Measurements from ENCODE around the gene ANXA4.
"Not testable (repeated sequence)": the region's sequence is repeated elsewhere in the genome, so short reads cannot be mapped to it uniquely, and the experiment has no call there.

Gene ANXA4

DNA sequence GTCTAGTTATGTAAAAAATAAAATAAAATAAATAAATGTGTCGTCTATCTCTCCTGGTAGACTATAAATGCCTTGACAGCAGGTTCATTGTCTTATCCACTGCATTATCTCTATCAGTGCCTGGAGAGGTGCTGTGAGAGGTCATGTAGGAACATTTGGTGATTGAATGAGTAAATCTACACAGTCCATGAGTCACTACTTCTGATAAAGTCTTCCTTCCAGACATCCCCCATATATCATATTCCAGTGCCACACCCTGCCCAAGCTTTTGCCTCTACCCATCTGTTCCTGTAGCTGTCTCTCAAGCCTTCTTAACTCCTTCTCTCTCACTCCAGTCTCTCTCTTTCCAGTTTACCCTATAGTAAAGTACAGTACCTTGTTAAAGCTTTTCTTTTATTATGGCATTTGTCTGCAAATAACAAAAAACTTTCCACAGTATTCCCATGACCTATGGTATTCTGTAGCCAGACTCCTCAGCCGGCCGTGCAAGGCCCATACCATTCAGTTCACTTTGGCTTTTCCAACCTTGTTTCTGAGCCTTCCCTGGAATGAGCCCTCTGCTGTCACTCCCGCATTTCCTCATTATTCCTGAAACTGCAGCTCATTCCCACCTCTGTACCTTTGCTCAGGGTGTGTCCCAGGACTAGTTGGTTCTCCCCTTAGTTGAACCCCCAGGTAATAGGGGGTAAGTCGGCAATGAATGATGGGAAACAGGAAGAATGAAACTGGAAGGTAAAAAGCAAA lies 37.5 kb downstream of the ANXA4 start:
- DNase-seq (ENCODE audit: low spot score): no peak

DNA sequence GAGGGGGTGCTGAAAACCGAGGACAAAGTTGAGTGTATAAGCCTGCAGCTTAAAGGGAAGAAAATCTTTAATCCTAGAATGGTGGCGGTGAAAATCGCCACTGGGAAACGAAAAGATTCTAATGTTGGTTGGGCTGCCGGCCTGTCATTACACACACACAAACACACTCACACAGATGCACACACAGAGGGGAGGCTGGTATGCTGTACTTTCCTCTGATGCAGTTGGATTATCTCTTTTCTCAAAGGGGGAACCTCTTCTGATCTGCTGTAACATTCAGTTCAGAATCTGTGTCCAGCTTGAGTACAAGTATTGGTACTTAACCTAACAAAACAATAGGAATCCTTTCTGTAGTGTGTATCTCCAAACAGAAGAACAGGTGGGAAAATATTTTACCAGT lies 39.0 kb downstream of the ANXA4 start:
- DNase-seq (ENCODE audit: low spot score): no peak

DNA sequence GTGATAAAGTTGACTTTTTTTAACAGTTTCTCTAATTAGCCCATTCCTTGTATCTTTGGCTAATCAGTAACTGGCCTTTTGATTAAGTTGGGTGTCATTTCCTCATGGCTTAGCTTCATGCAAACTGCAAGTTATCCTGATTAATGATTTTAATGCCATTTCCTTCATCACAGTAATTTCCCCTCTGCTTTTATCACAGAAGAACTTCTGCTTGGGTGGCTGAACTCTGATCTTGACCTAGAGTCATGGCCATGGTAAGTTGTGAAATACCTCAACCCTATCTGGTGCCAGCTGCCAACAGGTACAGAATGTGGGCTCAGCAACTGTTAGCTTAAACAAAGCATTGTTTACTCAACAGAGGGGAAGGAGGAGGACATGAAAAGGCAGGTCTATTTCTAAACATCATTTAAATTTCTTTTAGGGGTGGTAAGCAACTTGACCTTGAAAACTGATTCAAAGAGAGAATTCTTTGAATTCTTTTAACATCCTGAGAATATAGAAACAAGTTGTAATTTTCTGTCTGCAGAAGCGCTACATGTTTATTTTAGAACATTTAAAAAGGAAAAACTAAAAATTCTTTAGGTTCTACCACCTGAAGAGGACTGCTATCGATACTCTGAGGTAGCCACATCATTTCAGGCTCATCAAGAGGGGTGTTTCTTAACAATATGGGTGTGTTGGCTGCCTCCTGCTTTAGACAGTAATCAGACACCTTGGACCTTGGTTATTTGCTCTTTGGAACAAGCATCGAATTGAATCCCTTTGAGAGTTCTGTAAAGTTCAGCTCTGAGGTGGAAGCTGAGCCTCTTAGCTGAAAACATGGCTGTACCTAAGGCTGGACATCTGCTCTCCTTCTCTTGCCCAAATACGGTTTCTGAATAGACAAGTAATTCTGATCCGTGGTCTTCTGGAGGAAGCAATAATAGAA lies 39.7 kb downstream of the ANXA4 start:
- no peak for DNase-seq (ENCODE audit: low spot score)

DNA sequence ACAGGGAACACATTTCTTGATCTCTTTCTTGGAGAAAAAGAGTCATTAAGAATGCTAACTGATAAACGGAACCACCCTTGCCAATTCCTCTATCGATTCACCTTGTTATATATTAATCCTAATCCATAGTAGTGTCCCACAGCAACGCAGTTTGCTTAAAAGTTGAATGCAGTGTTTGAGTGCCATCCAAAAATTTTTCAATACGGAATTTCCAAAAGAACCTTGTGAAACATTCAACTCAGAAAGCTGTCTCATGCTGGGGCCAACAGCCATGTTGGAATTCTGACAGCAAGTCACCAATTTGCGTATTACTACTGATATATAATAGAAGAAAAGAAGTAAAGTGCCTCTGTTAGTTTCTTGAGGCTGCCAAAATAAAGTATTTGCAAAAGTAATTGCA lies 42.3 kb downstream of the ANXA4 start:
- DNase-seq (ENCODE audit: low spot score): no peak

DNA sequence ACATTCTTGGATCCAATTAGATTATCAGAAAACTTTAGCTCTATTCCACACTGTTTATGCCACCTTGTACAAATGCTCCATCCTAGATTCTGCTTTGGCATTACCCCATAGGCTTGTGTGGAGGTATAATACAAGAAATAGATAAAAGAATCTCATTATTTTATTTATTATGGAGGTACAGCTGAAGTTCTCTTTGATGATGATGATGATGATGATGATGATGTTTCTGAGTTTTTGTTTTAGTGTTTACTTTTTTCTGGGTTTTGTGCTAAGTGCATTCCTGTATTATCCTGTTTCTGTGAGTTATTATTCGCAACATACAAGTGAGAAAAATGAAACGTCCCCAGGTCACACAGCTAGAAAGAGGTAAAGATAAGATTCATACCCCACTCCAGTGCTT lies 43.4 kb downstream of the ANXA4 start:
- no peak for DNase-seq (ENCODE audit: low spot score)

DNA sequence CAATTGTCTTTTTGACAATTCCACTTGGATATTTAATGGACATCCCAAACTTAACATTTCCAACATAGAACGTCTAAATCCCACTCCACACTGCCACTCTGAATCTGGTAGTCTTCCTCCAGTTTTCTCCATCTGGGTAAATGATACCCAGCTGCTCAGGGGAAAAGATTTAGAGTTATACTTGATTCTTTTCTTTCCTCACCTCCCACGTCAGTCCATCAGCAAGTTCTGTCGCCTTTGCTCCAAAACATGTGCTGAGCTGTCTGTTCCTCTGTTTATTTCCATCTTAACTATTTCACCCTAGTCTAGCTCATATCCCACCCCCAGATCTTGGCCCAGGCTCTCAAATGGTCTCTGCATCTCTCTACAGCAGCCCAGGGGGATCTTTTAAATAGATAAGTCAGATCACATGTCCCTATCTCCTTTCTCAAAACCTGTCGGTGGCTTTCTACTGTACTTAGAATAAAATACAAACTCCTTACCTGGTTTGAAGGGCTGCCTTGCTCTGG lies 44.2 kb downstream of the ANXA4 start:
- no peak for DNase-seq (ENCODE audit: low spot score)

DNA sequence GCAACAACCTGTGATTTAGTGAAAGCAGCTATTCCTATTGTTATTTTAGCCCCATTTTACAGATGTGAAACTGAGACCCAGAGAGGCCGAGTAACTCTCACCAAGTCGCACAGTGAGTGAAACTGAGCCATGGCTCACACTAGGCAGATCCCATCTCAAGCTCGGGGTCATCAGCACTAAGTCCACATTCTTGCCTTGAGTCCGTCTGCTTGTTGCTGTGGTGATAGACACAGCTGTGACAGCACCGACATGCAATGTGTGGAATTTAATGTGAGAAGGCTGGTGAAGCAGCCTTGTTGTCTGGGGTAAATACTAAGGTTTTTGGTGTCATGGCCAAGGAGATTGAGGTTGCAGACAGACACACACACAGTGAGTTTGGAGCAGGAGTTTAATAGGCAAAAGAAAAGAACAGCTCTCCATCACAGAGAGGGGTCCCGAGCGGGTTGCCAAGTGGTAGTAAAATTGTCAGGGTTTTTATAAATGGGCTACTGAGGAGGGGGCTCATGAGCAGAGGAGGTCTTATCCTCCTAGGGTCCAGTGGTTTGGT lies 47.3 kb downstream of the ANXA4 start:
- peak; percentile 87 for DNase-seq (ENCODE audit: low spot score)

DNA sequence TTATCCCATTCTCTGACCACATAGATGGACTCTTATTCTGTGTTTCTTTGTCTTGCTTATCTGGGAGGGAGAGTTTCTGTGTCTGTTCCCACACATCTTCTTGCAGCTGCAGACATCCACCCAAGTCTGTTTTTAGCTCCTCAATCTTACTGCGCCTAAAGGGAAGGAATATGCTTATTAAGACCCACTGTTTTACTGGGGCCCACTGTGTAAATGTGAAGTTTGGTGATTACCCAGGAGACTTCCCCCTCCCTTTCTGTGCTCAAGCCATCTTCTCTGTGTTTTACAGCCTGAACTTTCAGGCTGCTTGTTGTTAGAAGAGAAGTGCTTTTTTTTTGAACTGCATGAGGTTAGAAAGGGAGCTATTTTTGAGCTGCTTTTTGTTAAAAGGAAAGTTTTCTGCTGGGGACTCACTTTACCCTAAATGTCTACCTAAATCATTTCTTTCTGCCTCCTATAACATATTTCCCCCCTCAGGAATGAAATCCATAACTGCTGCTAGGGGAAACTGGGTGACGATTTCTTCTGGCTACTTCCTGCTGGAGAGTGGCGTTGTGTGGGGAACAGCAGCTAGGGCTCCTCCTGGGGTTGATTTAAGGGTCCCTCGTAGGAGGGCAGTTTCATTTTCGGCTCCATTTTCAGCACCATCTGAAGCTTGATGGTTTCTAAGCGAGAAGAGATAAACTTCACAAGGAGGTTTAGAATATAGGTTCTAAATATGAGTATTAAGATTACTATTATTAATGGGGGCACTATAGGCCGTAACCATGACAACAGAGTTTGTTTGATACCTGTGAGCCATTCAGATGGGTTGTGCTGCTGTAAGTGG lies 48.1 kb downstream of the ANXA4 start:
- DNase-seq (ENCODE audit: low spot score): no peak

DNA sequence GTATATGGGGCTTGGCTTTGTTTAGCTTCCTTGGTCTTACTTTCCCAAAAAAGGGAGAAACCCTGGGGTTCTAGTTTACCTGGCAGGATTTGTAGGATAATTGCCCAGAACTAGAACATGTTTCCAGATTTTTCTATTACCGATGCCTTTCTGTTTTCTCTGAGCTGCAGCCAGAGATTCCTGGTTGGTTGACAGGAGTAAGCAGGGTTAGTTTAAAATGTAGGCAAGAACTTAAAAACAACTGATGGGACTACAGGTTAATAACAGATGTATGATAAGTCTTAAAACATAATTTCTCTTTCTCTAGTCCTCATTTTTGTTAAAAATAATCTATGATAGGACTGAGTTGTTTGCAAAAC lies 48.6 kb downstream of the ANXA4 start:
- DNase-seq (ENCODE audit: low spot score): no peak

DNA sequence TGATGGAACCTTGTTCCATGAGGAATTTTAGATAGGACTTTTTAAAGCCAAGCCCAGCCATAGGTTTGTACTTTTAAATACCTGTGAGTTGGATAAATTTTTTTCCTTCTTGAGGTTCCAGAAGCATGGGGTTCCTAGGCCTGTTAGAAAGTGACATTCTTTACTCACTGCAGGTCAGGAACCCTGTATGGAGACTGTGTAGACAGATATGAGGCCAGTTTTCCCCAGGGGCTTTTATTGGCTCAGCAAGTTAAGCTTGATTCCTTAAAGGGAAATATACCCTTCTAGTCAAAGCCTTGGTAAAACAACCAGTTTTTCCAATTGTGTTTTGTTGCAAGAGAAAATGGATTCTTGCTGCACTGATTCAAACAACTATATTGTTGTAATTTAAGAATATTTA lies 49.1 kb downstream of the ANXA4 start:
- DNase-seq (ENCODE audit: low spot score): no peak

DNA sequence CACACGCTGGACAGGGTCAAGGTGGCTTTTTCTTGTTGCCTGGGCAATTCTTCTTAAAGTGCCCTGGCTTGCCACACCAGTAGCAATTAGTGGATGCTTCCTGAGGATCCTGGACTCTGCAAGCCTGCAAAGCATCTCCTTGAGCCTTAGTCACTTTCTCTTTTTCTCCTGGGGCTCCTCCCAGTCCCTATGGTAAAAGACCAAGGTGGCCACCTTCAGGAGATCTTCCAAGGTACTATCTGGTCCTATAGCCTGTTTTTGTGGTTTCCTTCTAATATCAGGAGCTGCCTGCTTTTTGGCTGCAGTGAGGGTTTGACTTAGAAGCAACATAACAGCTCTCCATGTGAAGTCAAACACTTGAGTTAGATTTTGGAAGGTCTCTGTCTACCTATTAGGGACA lies 54.2 kb downstream of the ANXA4 start:
- no peak for DNase-seq (ENCODE audit: low spot score)

DNA sequence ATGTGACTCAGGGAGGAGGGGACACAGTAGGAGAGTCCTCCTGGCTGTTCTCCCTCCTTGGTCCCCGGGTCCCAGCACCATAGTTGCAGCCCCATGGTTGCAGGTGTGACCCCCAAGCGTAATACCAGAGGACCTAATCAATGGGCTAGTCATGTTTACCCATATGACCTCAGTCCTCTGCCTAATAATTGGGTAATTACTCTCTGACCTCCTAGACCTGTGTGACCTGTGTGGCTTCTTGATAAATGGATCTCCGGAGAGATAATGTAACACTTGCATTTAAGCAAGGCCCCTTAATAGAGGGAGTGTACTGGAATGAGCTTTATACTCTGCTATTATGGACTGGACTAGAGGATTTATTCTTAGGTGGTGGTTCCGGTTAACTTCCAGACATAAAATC lies 55.3 kb downstream of the ANXA4 start:
- DNase-seq (ENCODE audit: low spot score): no peak

DNA sequence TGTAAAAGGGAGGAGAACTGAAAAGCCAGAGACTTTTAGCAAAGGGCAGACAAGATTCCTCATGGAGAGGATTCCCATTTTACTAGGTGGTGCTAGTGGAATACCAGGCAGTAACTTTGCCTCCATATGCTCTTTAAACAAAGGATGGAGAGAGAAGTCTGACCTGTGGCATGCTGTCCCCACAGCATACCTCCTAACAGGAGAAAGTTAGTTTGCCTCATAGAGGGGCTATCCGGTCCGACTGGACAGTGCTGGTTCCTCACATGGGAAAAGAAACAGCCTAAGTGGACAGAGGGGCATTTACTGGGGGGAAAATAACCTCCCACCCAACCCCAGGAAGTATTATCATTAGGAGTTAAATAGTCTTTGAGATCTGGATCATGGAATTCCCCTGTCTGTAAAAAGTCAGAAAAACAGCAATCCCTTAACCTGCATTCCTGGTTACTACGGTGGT lies 55.9 kb downstream of the ANXA4 start:
- DNase-seq (ENCODE audit: low spot score): no peak

DNA sequence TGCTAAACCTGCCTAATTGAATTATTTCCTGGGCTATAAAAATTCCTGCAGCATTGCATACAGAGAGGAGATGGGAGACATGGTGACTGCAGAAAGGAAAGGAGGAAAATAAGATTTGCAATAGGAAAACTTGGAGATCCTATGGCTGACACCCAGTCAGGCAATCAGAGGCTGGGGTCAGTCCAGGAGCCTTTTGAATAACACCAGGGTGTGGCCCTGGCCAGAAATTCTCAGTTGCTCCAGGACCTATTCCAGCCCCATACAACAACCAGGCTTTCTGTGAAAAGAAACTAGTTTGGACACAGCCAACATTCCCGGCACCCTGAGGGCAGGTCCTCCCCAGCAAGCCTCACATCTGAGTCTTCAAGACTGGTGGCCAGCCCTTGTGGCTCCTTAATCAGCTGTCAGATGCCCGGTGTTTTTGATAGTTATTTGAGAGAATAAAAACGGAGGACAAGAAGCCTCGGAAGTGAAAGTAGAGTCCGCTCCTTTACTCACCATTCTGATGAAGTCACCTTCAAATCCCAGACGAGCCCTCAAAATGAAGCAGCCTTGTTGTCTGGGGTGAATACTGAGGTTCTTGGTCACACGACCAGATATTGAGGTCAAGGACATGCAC lies 56.5 kb downstream of the ANXA4 start:
- no peak for DNase-seq (ENCODE audit: low spot score)

DNA sequence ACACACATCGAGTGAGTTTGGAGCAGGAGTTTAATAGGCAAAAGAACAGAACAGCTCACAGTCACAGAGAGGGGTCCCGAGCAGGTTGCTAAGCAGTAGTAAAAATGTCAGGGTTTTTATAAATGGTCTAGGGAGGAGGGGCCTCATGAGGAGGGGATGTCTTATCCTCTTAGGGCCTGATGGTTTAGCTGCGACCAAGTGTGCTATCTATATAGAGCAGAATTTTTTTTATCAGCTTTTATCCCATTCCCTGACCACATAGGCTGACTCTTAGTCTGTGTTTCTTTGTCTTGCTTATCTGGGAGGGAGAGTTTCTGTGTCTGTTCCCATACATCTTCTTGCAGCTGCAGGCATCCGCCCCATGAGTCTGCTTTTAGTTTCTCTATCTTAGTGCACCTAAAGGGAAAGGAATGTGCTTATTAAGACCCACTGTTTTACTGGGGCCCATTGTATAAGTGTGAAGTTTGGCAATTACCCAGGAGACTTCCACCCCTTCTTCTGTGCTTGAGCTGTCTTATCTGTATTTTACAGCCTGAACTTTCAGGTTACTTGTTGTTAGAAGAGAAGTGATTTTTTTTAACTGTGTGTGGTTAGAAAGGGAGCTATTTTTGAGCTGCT lies 57.1 kb downstream of the ANXA4 start:
- DNase-seq (ENCODE audit: low spot score): no peak

DNA sequence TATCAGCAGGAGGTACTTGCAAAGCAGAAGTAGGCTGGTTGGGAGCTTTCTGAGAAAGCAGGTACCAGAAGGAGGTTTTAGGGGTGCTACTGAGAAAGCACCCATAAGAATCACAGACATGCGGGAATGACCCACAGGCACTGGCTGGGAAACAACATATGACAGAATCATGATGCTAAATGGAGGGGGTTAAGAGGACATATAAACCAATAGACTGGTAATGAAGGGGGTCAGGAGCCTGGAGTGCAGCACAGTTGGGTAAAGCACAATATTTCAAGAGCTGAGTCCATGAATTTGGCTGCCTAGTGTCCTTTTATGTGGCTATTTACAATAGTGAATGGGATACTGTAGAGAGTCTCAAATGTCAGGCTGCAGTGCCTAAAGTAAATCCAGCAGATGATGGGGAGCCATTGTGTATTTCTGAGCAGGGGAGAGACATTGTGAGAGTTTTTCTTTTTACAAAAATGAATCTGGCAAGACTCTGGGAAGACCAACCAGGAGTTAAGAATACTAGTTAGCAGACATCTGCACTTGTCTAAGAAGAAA lies 59.9 kb downstream of the ANXA4 start:
- DNase-seq (ENCODE audit: low spot score): no peak

DNA sequence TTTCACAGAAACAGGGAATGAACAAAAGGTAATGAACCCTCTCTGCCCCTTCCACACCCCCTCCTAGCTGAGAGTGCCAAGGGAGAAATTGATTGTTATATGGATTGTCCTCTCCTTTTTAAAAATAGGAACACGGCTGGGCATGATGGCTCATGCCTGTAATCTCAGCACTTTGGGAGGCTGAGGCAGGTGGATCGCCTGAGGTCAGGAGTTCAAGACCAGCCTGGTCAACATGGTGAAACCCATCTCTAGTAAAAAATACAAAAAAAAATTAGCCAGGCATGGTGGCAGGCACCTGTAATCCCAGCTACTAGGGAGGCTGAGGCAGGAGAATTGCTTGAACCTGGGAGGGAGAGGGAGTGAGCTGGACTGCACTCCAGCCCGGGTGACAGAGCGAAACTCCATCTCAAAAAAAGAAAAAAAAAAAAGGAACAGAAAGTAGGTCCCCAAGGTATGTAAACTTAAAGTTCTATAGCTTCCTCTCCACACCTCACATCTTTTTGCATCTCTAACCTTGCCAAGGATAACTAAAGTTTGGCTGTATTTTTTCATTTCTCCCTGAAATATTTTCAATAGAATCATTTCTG lies 60.9 kb downstream of the ANXA4 start:
- DNase-seq (ENCODE audit: low spot score): not testable (repeated sequence)

DNA sequence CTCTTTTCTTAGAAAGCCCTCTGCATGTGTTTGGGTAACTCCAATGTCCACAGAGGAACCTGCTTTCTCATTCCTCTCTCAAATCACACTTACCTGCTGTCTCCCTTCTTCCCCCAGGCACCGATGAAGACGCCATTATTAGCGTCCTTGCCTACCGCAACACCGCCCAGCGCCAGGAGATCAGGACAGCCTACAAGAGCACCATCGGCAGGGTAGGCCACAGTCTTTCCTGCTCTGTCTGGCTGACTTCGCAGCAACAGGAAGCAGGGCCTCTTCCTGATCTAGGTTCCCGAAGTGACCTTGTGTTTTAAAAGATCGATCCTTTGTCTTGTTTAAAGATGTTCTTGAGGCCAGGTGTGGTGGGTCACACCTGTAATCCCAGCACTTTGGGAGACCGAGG lies 62.5 kb downstream of the ANXA4 start:
- DNase-seq (ENCODE audit: low spot score): no peak

DNA sequence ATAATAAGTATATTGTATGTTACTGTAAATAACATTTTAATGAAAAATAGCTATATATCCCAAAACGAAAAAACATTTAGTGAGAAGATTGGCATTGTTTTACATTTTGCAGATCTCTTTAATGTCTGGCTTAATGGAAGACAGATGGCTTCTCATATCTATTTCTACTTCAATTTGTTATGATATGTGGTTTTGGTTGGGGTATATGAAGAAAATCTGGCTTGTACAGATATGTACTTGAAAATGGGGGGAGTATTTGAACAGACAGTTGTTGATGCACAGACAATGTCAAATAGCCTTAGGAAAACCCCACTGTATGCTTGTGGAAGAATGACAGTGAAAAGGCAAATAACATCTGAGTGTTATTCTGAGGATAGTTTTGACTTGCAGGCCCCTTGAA lies 64.0 kb downstream of the ANXA4 start:
- DNase-seq (ENCODE audit: low spot score): no peak

DNA sequence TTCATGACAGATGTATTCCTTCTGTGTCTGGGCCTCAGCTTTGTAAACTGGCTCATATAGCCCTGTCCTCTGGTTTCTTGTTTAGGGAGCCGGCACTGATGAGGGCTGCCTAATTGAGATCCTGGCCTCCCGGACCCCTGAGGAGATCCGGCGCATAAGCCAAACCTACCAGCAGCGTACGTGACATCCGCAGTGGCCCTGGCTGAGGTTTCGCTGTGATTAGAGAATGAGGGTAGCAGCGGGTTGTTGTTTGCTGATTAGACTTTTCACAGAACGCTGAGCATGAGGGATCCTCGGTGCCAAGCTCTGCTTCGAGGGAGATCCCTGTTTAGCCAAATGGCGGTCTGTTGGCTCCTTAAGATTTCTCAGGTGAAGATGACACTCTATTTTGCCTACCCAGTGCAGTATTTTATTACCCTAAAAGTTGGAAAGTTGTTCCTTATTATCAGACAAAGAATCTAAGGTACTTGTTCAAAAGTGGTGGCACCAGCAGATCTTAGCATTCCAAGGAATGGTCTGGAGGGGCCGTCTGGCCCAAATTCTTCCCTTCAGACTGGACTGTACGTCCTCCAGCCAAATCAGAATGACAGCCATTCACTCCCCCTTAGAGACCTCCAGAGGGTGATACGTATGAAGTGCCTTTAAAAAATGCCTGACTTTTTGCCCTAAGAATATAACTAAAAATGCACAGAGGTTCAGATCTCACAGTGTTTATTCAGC lies 66.0 kb downstream of the ANXA4 start:
- DNase-seq (ENCODE audit: low spot score): no peak
